BLaER1 (cell line): ENCODE results near the gene PRG3.
A peak's percentile ranks its signal among the peaks of the same experiment; 100 is the strongest.
"Not testable (repeated sequence)": the region's sequence is repeated elsewhere in the genome, so short reads cannot be mapped to it uniquely, and the experiment has no call there.

ENCODE experiments used
- H3K27ac ChIP-seq: shearing (Covaris generic); formaldehyde crosslinking; 2 replicates; pipeline ENCODE4 v1.8.1; 2022
- H3K27me3 ChIP-seq: shearing (Covaris generic); formaldehyde crosslinking; 2 replicates; pipeline ENCODE4 v1.8.1; 2022
- H3K36me3 ChIP-seq: shearing (Covaris generic); formaldehyde crosslinking; 2 replicates; pipeline ENCODE4 v1.8.1; 2022
- H3K4me1 ChIP-seq: shearing (Covaris generic); formaldehyde crosslinking; 2 replicates; pipeline ENCODE4 v1.8.1; 2022
- H3K4me2 ChIP-seq: shearing (Covaris generic); formaldehyde crosslinking; 2 replicates; pipeline ENCODE4 v1.8.1; 2022
- H3K4me3 ChIP-seq: shearing (Covaris generic); formaldehyde crosslinking; 2 replicates; pipeline ENCODE4 v1.8.1; 2022
- H3K9ac ChIP-seq: shearing (Covaris generic); formaldehyde crosslinking; 2 replicates; pipeline ENCODE4 v1.8.1; 2022
- H3K9me3 ChIP-seq: shearing (Covaris generic); formaldehyde crosslinking; 2 replicates; pipeline ENCODE4 v1.8.1; 2022
- H4K20me1 ChIP-seq: shearing (Covaris generic); formaldehyde crosslinking; 2 replicates; pipeline ENCODE4 v1.8.1; 2022
- Cebpa-rat ChIP-seq: shearing (Covaris generic); IDR thresholded peaks from 2 replicates; pipeline ENCODE4 v1.8.1; 2022

The PRG3 gene

DNA sequence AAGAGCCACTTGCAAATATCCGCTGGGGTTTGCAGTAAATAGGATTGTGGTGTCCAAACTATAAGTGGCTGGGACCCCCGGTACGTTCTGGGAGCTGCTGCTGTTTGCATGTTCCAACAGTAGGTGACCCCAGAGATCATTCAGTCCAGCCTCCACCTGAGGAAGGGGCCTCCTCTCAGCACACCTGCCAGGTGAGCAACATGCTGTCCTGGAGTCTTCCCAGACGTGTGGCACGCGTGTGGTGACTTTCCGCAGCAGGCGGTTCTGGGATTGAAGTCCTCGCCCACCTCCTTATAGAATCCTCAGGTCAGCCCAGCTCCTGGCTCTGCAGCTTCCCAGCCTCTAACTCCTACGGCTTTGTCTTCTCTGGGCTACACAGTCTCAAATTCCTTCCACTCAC is 36.1 kb downstream of the PRG3 start:
- H3K27me3 ChIP-seq: no peaks in the 10 kb centered on the region
- TF ChIP-seq Cebpa-rat: no peak
- H3K4me2 ChIP-seq: no peak overlapping the region
- peaks cover 6% of the 10 kb centered on the region; the same call in 1 of the 2 replicates for H3K4me1 ChIP-seq
- no peak overlapping the region for H3K4me3 ChIP-seq
- 0 out of 2 replicates have a peak, but pooled peaks cover under 1% of the 10 kb centered on the region for H3K9me3 ChIP-seq
- H3K36me3 ChIP-seq: no peaks in the 10 kb centered on the region
- no peak overlapping the region for H3K9ac ChIP-seq
- H4K20me1 ChIP-seq: no peaks in the 10 kb centered on the region
- H3K27ac ChIP-seq: peak overlapping the region; percentile 25; the same call in 1 of the 2 replicates

GRCh38 chr11:57343825-57344224 is 37.1 kb downstream of the PRG3 start:
- H3K27me3 ChIP-seq: no peaks in the 10 kb centered on the region
- no peak overlapping the region for H3K4me3 ChIP-seq
- no peak overlapping the region for H3K27ac ChIP-seq
- no peaks in the 10 kb centered on the region for H3K36me3 ChIP-seq
- H3K9ac ChIP-seq: no peak overlapping the region
- TF ChIP-seq Cebpa-rat: no peak
- H3K4me1 ChIP-seq: peaks cover 6% of the 10 kb centered on the region; the same call in 1 of the 2 replicates
- H3K4me2 ChIP-seq: no peak overlapping the region
- H4K20me1 ChIP-seq: no peaks in the 10 kb centered on the region
- H3K9me3 ChIP-seq: no peaks in the 10 kb centered on the region

- no peaks in the 10 kb centered on the region for H3K27me3 ChIP-seq
- no peak overlapping the region for H3K27ac ChIP-seq
- TF ChIP-seq Cebpa-rat: no peak
- peaks cover 6% of the 10 kb centered on the region; the same call in 1 of the 2 replicates for H3K4me1 ChIP-seq
- no peak overlapping the region for H3K9ac ChIP-seq
- no peaks in the 10 kb centered on the region for H3K36me3 ChIP-seq
- no peak overlapping the region for H3K4me3 ChIP-seq
- no peak overlapping the region for H3K4me2 ChIP-seq
- H4K20me1 ChIP-seq: no peaks in the 10 kb centered on the region
- no peaks in the 10 kb centered on the region for H3K9me3 ChIP-seq
These were observed 38.2 kb downstream of the PRG3 start for GRCh38 chr11:57342702-57343101.

DNA sequence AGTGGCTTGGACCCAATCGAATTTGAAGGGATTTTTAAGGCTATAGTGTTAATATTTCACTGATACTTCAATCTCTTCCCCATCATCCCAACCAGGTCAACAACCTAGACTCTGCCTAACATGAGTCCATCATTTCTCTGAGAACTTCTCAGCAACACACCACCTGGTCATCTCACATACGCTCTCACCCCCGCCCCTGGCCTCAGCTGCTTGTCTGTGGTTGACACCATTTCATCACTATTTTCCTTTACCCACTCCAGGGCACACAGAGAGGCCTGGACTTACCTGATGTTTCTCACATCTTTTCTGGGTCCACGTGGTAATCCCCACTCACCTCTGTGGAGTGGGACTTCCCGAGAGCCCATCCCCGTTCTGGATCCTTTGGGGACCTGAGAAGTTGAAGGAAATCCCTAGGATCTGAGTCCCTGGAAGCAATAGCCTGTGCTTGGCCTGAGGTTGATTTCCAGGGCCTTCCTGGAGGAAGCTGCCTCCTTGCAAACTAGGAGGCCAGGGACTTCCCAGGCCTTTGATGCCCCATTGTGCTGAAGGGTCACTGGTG is 39.6 kb downstream of the PRG3 start:
- no peak overlapping the region for H3K4me3 ChIP-seq
- H3K27me3 ChIP-seq: no peaks in the 10 kb centered on the region
- H3K27ac ChIP-seq: no peak overlapping the region
- no peaks in the 10 kb centered on the region for H3K36me3 ChIP-seq
- no peak for TF ChIP-seq Cebpa-rat
- H3K4me1 ChIP-seq: peaks cover 12% of the 10 kb centered on the region
- H4K20me1 ChIP-seq: no peaks in the 10 kb centered on the region
- H3K9ac ChIP-seq: no peak overlapping the region
- no peak overlapping the region for H3K4me2 ChIP-seq
- no peaks in the 10 kb centered on the region for H3K9me3 ChIP-seq

GRCh38 chr11:57340039-57340615 is 40.8 kb downstream of the PRG3 start:
- H3K4me2 ChIP-seq: no peak overlapping the region
- no peaks in the 10 kb centered on the region for H3K27me3 ChIP-seq
- H3K4me3 ChIP-seq: no peak overlapping the region
- H3K4me1 ChIP-seq: peaks cover 17% of the 10 kb centered on the region
- TF ChIP-seq Cebpa-rat: no peak
- no peak overlapping the region for H3K27ac ChIP-seq
- H3K9me3 ChIP-seq: no peaks in the 10 kb centered on the region
- H3K9ac ChIP-seq: no peak overlapping the region
- H4K20me1 ChIP-seq: no peaks in the 10 kb centered on the region
- H3K36me3 ChIP-seq: no peaks in the 10 kb centered on the region

DNA sequence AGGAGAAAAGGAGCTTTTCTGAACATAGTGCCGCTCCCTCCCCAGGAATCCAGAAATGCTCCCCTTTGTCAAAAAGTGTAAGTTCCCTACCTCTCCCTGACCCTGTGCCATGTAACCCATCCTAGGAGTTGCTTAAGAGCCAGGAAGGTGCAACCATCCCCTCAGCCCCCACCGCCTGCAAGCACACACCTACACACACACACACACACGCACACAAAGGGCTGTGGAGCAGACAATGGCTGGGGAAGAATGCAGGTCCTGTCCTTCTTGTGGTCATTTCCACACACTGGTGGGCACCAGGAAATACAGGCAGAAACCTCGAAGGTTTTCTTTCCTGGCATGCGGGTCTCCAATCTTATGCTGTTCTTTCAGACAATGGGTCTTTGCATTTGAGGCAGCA is 41.6 kb downstream of the PRG3 start:
- no peak for TF ChIP-seq Cebpa-rat
- Histone ChIP-seq H3K27ac (no peak overlapping the region), H3K4me3 (no peak overlapping the region), H3K9me3 (no peaks in the 10 kb centered on the region), H3K27me3 (no peaks in the 10 kb centered on the region), H4K20me1 (peaks cover 1% of the 10 kb centered on the region; the same call in 1 of the 2 replicates), H3K36me3 (peaks cover 2% of the 10 kb centered on the region; the same call in 1 of the 2 replicates), H3K9ac (no peak overlapping the region), H3K4me2 (no peak overlapping the region), H3K4me1 (peaks cover 25% of the 10 kb centered on the region)

- Histone ChIP-seq H3K36me3 (peaks cover 14% of the 10 kb centered on the region), H3K27me3 (no peaks in the 10 kb centered on the region), H4K20me1 (peaks cover 10% of the 10 kb centered on the region; the same call in 1 of the 2 replicates), H3K27ac (no peak within 1 kb of the TSS), H3K9me3 (no peaks in the 10 kb centered on the region), H3K4me2 (no peak within 1 kb of the TSS), H3K4me1 (peaks cover 31% of the 10 kb centered on the region), H3K4me3 (no peak within 1 kb of the TSS), H3K9ac (no peak within 1 kb of the TSS)
- no peak for TF ChIP-seq Cebpa-rat
These were observed 42.8 kb downstream of the PRG3 start, which contains the start of gene P2RX3 for GRCh38 chr11:57338142-57338541. P2RX3 (plus strand) TSS chr11:57338352; CDS start chr11:57338551, 199 bp downstream.

DNA sequence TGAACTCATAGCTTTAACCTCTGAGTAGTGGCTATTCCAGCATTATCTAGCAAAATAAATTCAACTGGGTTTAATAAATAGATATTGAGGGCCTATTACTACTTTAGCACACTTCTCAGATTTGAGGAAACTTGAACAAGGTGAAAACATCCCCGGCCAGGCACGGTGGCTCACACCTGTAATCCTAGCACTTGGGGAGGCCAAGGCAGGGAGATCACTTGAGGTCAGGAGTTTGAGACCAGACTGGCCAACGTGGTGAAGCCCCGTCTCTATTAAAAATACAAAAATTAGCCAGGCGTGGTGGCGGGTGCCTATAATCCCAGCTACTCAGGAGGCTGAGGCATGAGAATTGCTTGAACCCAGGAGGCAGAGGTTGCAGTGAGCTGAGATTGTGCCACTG is 44.1 kb downstream of the PRG3 start:
- not testable (repeated sequence) for H3K9me3 ChIP-seq, H3K27ac ChIP-seq, H3K4me3 ChIP-seq, H3K27me3 ChIP-seq
- peaks cover 33% of the 10 kb centered on the region for H3K4me1 ChIP-seq
- peak overlapping the region; percentile 72 for H3K4me2 ChIP-seq
- 0 out of 2 replicates have a peak overlapping the region, but pooled peaks have one; percentile 94 for H3K9ac ChIP-seq
- peaks cover 23% of the 10 kb centered on the region; the same call in 1 of the 2 replicates for H4K20me1 ChIP-seq
- H3K36me3 ChIP-seq: peaks cover 27% of the 10 kb centered on the region

DNA sequence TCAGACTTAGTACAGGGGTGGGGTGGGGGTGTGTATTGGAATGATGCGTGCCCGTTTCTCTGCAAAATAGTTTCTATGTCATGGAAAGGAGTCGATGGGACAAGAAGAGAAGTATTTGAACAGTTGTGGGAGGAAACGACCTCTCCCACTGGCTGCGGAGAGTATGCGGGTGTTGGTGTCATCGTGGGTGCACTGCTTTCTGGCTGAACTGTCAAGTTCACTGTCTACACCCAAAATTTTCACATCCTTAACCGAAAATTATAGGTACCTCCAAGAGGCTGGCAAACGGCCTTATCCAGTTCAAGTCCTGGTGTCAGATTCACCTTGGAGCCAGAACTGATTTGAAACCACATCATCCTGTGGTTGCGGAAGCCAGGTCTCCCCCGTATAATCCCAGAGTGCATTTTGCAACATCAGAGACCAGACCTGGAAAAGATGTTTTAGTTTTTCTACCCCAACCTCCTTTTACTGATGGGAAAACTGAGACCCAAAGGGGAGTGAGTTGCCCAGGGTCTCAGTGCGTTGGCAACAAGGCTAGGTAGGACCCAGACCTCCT is 44.8 kb downstream of the PRG3 start:
- H3K27ac ChIP-seq: peak overlapping the region; percentile 89

More for the DNA sequence above, 44.8 kb downstream of the PRG3 start:
- Histone ChIP-seq H3K9me3 (no peaks in the 10 kb centered on the region), H3K4me2 (peak overlapping the region; percentile 72), H4K20me1 (peaks cover 26% of the 10 kb centered on the region; the same call in 1 of the 2 replicates), H3K27me3 (no peaks in the 10 kb centered on the region), H3K36me3 (peaks cover 33% of the 10 kb centered on the region), H3K4me1 (peaks cover 33% of the 10 kb centered on the region), H3K4me3 (peak overlapping the region; percentile 85), H3K9ac (peak overlapping the region; percentile 94)
- no peak for TF ChIP-seq Cebpa-rat
